IPS DF 4.7 (cell line): ENCODE measurements around the gene TPCN2.
"Not testable (repeated sequence)": the region's sequence is repeated elsewhere in the genome, so short reads cannot be mapped to it uniquely, and the experiment has no call there.

Source experiments
- DNase-seq: peaks from one replicate; pipeline ENCODE4 v3.0.0-alpha.2; 2013; ENCODE audit warnings: low spot score; ENCODE audit errors: extremely low read depth

Gene TPCN2

GRCh38 chr11:69075421-69076128 is 26.8 kb downstream of the TPCN2 start:
- DNase-seq: no peak

DNA sequence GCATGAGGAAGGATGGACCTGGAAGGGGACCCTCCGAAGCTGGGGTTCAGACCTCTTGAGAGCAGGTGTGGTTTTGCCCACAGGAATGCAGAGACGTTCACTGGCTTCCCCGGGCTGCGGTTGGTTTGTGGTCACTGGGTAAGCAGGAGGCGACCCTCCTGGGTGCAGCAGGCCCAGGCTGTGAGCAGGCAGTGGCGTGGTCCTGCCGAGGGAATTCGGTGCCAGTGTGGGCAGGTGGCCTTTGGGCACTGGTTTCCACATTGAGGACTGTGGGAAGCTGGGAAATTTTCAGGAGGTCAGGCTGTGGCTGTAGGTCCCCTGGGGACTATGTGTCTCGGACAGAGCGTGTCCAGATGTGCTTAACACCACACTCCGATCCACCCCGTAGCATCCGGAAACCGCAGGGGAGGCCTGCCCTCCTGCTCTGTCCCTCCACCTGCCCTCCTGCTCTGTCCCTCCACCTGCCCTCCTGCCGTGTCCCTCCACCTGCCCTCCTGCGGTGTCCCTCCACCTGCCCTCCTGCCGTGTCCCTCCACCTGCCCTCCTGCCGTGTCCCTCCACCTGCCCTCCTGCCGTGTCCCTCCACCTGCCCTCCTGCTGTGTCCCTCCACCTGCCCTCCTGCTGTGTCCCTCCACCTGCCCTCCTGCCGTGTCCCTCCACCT is 27.5 kb downstream of the TPCN2 start:
- DNase-seq: no peak

- DNase-seq: not testable (repeated sequence)
Measured at GRCh38 chr11:69076977-69077376, 28.2 kb downstream of the TPCN2 start.

- no peak for DNase-seq
Measured at GRCh38 chr11:69078508-69078907, 29.8 kb downstream of the TPCN2 start.

DNA sequence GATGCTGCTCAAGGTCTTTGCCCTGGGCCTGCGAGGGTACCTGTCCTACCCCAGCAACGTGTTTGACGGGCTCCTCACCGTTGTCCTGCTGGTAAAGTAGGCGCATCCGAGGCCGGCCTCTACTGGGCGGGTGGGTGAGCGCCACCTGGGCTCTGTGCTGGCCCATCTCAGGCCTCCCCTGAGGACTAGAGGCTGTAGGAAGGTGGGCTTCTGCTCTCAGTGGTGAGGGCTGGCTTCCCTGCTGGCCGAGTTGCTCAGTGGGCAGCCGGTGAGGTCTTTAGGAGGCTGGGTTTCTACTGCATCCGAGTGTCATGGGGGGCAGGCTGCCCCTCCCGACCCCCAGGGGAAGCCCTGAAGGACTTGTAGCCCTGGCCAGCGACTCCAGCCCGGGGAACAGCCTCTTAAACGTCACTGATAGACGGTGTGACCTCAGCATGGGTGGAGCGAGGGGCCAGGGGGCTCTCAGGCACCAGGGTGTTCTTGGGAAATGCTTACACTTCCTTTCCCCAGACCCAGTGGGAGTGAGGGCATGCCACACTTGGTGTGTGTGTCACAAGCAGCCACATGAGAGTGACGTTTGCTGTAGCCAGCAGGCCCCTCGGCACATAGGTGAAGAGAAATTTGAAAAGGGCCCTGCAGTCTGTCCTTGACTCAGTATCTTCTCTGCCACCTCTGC is 30.3 kb downstream of the TPCN2 start:
- no peak for DNase-seq

- no peak for DNase-seq
Measured at GRCh38 chr11:69079661-69080256, 31.0 kb downstream of the TPCN2 start.

DNA sequence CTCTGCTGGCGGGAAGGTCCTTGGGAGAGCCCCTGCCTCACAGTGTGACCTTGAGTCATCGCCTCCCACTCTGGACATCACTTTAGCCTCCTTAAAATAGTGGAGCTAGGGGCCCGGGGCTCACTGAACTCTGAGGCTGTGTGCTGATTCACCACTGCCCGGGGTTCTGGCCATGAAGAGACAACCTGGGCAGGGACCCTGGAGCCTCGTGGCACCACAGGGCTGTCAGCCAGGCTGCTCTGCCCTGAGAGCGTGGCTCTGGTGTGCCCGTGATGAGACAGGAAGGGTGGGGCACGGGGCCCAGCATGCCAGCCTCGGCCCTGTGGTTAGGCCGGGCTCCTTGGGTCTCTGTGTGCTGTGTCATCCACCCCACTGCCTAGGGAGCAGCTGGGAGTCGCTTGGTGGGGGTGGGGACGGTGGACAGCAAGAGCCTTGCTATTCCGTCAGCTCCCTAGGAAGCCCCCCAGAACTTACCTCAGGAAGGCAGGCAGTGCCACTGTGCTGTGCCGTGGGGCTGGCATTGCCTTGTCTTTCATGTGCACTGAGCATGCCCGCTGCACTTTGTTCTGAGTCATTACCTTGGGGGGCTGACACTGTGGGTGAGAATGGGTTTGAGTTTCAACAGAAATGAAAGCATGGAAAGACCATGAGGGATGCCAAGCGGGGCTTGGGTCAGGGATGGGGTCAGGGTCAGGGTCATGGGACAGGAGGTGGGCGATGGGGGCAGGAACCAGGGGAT is 31.7 kb downstream of the TPCN2 start:
- DNase-seq: no peak

GRCh38 chr11:69081180-69081579 is 32.4 kb downstream of the TPCN2 start:
- DNase-seq: no peak

DNA sequence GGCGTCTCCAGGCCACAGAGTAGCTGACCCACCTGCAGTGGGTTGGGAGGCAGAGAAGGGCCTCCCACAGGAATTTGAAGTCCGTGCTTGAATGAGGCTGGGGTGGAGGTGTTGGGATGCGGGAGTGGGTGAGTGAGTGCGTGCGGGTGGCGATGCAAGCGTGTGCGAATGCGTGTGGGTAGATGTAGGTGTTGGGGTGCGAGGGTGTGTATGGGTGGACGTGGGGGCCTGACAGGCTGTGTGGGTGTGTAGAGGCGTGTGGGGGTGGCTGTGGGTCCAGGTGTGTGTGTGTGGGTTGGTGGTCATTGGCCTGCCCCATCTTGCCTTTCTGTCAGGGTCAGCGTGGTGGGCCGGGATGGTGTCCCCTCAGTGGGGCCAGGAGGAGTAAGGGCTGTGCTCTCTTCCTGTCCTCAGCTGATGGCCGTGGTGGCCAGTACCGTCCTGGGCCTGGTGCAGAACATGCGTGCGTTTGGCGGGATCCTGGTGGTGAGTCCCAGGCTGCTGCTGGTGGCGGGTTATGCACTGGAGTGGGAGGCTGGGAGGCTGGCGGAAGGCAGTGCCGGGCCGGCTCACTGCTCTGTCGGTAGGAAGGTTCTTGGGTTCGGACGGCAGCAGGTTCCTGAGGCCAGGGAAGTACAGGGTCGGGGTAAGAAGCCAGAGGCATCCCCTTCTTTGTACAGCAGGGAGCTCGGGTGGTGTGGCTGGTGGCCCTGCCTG is 35.0 kb downstream of the TPCN2 start:
- no peak for DNase-seq

- DNase-seq: no peak
Measured at GRCh38 chr11:69084371-69084770, 35.6 kb downstream of the TPCN2 start.

DNA sequence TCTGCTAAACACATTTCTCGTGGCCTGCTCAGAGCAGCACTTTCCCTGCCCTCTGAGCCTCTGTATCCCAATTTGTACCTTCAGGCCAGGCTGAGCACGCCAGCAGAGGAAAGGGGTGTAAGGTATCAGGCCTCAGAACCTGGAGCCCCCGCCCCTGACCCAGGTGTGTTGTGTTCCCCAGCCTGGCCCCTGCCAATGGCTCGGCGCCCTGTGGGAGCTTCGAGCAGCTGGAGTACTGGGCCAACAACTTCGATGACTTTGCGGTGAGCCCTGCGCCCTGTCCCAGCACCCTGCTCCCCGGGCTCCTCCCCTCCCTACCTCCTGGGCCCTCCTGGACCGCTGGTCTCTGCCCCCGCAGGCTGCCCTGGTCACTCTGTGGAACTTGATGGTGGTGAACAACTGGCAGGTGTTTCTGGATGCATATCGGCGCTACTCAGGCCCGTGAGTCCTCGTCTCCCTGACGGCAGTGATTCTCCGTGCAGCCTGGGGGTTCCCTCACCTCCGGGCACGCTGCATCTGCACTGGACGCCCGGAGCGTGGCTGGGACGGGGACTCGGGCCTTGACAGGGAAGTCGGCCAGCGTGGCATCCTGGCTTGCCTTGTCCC is 36.9 kb downstream of the TPCN2 start:
- no peak for DNase-seq

DNA sequence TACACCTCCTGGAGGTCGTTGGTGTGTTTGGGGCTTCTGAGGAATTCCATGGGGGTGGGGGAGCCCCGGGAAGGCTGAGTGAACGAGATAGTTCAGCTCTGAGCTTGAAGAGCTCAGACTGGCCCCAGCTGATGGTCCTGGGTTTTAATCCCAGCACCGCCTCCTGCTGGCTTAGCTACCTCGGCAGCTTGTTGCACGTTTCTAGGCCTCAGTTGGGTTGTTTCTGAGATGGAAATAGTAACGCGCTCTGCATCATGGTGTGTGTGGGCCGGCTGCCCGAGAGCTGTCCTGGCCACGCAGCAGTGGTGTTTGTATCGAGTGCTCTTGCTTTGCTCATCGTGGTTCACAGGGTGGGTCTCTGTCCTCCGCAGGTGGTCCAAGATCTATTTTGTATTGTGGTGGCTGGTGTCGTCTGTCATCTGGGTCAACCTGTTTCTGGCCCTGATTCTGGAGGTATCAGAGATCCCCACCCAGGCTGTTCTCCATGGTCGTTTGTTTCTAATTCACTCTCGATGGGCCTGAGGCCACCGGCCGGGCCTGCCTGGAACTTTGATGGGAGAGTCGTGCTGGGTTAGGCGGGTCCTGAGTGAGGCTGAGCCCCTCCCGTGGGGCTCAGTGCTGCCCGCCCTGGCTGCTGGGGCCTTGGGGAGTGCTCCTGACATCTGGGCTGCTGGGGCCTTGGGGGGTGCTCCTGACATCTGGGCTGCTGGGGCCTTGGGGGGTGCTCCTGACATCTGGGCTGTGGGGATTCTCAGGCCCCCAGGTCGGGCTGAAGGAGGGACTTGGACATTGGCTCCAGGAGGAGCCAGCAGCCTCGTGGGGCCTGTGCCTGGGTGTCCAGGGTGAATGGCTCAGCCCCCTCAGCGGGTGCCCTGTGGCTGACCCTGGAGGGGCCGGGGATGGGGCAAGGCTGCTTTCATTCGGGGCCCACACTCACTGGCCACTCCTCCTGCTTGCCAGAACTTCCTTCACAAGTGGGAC is 37.7 kb downstream of the TPCN2 start:
- DNase-seq: no peak

- DNase-seq: no peak
Measured at GRCh38 chr11:69087133-69087524, 38.4 kb downstream of the TPCN2 start.

- no peak for DNase-seq
Measured at GRCh38 chr11:69087811-69088210, 39.1 kb downstream of the TPCN2 start.

DNA sequence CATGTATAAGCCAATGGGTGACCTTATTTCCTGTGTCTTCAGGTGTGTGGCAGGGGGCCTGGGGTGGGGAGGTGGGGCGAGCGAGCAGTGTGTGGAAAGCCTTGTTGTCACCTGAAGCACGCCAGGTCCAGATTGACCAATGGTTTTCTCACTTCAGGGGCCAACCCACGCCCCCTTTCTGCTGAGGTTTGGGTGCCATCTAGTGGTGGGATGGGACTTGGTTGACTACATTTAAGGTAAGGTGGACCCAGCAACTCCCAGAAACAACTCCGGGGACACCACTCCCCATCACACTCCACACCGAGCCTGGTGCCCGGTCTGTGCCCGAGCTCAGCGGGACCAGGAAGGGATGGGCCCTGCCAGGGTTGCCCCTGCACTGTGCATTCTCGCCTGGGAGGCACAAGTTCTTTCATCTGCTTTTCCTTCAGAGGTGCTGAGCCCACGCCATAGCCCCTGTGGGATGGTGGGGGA is 40.0 kb downstream of the TPCN2 start:
- peak; percentile 78 for DNase-seq

DNA sequence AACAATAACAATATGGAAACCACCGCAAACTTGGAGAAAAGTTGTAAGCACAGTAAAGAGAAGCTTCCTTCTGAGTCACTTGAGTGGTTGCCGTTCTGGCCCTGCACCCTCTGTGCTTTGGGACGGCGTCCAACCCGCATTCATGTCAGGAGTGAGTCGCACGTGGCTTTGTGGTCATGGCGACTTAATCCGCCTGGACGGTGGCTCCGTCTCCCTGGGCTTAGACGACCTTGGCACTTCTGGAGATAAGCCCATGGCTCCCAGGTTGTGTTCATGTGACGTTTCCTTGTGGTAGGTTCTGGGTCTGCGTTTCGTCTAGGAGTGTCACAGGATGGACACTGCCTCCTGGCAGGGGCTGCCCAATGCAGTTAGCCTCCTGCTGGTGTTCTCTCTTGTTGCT is 40.5 kb downstream of the TPCN2 start:
- no peak for DNase-seq

DNA sequence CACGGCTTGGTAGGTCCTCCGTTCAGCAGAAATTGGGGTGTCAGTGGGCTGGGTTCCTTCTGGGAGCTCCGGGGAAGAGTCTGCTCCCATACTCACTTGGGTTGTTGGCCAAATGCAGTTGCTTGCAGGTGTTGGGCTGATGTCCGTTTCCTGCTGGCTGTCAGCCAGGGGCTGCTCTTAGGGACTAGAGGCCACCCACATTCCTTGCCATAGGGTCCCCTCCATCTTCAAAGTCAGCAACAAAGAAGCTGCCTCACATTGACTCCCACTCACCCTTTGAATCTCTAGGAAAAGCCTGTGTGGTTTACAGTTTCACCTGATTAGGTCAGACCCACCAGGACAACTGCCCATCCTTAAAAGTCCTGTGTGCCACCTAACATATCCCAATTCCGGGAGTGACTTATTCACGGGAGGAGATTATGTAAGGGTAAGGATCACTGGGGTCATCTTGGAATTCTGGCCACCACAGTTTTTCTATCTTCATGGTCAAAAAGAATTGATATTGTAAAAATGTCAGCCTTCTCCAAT is 43.0 kb downstream of the TPCN2 start:
- DNase-seq: no peak

DNA sequence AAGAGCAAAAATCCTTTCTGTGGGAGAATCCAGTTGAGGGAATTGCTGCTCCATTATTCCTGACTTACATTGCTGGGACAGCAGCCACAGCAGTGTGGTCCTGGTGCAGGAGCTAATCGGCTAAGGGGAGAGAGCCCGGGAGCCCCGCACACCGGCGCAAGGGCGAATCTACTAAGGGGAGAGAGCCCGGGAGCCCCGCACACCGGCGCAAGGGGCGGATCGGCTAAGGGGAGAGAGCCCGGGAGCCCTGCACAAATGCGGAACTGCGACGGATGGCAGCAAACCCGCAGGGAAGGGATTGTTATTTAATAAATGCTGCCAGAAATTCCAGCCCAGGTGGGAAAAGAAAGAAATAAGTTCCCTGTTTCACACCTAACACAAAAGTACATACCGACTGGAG is 43.5 kb downstream of the TPCN2 start:
- no peak for DNase-seq

- DNase-seq: no peak
Measured at GRCh38 chr11:69093106-69093505, 44.4 kb downstream of the TPCN2 start.
